ENCODE results near the gene ALDH1L2.

The ALDH1L2 gene

DNA sequence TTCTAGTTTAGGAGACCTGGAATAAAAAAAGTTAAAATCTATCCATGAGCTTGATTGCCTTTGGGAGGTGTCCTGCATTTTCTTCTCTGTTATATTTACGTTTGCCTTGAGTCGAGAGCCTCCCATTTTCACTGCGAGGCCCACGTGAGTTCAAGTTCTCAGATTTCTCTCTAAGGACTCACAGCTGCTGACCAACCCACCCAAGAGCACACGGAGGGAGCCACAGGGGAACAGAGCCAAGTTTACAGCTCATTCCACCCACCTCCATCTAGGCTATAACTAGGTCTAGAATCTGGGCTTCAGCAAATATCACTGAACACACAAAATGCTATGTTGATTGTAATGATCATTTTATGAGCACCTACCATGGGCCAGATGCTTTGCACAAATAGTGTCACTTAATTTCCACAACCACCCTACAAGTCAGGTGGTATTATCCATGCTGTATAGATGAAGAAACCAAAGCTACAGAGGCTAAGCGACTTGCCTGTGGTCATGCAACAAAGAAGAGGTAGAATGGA is 16.7 kb downstream of the ALDH1L2 start:
- H3K4me1 Mint-ChIP-seq: no peaks in the 10 kb centered on the region
- H3K9me3 Mint-ChIP-seq: no peaks in the 10 kb centered on the region
- H3K27me3 Mint-ChIP-seq: no peaks in the 10 kb centered on the region
- no peak overlapping the region for H3K27ac Mint-ChIP-seq
- no peaks in the 10 kb centered on the region for H3K36me3 Mint-ChIP-seq
- no peak overlapping the region for H3K4me3 Mint-ChIP-seq

DNA sequence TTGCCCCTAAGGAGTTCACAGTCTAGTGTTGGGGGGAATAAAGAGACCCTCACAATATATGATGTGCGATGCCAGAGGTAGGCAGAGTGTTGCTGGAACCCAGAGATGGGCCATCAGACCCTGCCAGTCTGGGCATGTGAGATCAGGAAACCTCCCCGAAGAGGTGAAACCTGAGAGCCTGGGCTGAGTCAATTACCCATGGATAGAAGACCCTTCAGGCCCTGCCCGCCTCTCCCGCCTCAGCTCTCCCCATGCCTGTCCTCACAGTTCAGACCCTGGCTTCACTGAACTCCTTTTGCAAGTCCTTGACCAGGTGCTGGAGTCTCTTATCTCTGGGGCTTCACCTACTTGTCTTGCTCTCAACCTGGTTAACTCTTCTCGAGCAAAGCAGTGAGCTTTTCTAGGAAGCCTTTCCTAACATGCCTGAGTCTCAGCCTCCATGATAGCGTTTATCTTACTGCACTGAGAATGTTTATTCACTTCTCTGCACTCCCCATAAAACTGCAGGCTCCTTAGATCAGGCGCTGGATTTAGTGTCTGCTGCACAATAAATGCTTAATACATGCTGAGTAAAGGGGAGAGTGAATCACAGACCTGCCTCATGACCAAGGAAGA is 19.6 kb downstream of the ALDH1L2 start:
- Mint-ChIP-seq H3K4me3 (no peak overlapping the region), H3K9me3 (no peaks in the 10 kb centered on the region), H3K27me3 (no peaks in the 10 kb centered on the region), H3K36me3 (no peaks in the 10 kb centered on the region), H3K27ac (no peak overlapping the region), H3K4me1 (no peaks in the 10 kb centered on the region)

DNA sequence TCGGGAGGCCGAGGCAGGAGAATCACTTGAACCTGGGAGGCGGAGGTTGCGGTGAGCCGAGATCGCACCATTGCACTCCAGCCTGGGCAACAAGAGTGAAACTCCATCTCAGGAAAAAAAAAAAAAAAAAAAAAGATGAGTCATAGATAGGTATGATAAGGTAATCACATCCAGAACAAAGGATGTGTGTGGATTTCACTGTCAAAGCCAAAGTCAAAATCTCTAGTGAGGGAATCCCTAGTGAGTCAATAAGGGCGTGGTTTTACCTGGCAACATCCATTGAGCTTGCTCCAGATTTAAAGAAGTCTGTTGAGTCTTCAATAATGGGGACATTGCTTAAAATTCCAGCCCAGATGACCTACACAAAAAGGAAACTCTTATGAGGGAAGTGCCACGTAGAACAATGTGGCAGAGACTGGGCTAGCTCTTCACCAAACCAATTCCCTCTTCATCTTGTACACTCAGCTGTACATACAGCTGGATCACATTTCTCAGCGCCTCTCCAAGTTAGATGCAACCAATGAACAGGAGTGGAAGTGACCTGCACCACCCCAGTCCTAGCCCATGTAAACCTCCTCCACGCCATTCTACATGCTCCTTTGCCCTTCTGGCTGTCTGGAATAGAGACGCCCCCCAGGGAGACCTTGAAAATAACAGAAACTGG is 23.4 kb downstream of the ALDH1L2 start:
- Mint-ChIP-seq H3K4me3 (no peak overlapping the region), H3K9me3 (peaks cover 3% of the 10 kb centered on the region), H3K27ac (no peak overlapping the region), H3K27me3 (peaks cover 1% of the 10 kb centered on the region), H3K4me1 (no peaks in the 10 kb centered on the region), H3K36me3 (no peaks in the 10 kb centered on the region)

DNA sequence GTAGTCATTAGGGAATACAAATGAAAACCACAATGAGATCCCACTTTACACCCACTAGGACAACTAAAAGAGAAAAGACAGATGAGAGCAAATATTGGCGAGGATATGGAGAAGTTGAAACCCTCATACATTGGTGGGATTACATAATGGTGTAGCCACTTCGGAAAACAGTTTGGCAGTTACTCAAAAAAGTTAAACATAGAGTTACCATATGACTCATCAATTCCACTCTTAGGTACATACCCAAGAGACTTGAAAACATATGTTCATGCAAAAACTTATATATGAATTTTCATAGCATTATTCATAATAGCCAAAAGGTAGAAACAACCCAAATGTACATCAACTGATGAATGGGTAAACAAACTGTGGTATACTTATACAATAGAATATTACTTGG is 27.1 kb downstream of the ALDH1L2 start:
- no peak overlapping the region for H3K4me3 Mint-ChIP-seq

GRCh38 chr12:105053116-105053572 is 31.1 kb downstream of the ALDH1L2 start:
- Mint-ChIP-seq H3K4me3 (no peak overlapping the region), H3K27ac (no peak overlapping the region), H3K36me3 (peaks cover 3% of the 10 kb centered on the region), H3K4me1 (no peaks in the 10 kb centered on the region), H3K9me3 (peaks cover 12% of the 10 kb centered on the region), H3K27me3 (peaks cover 1% of the 10 kb centered on the region)

More for the DNA sequence above, 27.1 kb downstream of the ALDH1L2 start:
- Mint-ChIP-seq H3K4me1 (no peaks in the 10 kb centered on the region), H3K27me3 (peaks cover 1% of the 10 kb centered on the region), H3K9me3 (peaks cover 12% of the 10 kb centered on the region), H3K36me3 (peaks cover 3% of the 10 kb centered on the region), H3K27ac (no peak overlapping the region)

- no peaks in the 10 kb centered on the region for H3K4me1 Mint-ChIP-seq
- peaks cover 12% of the 10 kb centered on the region for H3K9me3 Mint-ChIP-seq
- H3K27me3 Mint-ChIP-seq: peaks cover 1% of the 10 kb centered on the region
- no peak overlapping the region for H3K4me3 Mint-ChIP-seq
- no peak overlapping the region for H3K27ac Mint-ChIP-seq
- peaks cover 3% of the 10 kb centered on the region for H3K36me3 Mint-ChIP-seq
Observed at GRCh38 chr12:105051981-105052380, 32.3 kb downstream of the ALDH1L2 start.

DNA sequence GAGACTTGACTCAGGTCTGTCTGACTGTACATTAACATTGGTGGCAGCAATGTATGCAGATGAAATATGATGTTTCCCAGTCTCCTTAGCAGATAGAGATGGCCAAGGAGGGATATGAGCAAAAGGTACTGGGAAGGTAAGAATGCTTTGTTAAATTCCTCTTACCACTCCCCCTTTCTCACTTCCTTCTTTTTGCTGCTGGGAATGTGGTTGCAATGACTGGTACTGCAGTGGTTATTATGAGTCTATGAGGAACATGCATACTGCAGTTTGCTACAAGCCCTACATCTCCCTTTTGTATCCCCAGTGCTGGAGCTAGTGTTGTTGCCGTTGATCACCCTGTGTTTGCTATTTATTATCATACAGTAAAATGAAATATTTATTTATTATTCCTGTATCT is 35.9 kb downstream of the ALDH1L2 start:
- Mint-ChIP-seq H3K9me3 (no peaks in the 10 kb centered on the region), H3K4me1 (no peaks in the 10 kb centered on the region), H3K27me3 (no peaks in the 10 kb centered on the region), H3K27ac (no peak overlapping the region), H3K36me3 (no peaks in the 10 kb centered on the region), H3K4me3 (no peak overlapping the region)

DNA sequence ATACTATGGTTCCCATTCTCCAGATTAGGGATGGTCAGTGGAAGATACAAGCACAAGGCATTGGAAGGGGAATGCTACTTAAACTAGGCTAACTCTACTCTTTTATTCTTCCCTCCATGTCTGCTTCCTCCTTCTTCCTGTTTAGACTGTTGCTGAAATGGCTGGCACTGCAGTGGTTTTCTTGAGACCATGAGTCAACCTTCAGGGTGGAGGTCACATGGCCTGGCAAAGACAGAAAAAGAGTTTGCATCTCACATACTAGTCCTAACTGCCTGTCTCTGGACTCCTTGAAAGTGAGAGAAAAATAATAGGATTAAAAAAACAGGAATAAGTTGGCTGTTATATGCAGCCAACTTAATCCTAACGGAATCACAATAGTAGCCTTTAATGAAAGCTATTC is 37.0 kb downstream of the ALDH1L2 start:
- Mint-ChIP-seq H3K36me3 (no peaks in the 10 kb centered on the region), H3K27ac (no peak overlapping the region), H3K27me3 (no peaks in the 10 kb centered on the region), H3K9me3 (no peaks in the 10 kb centered on the region), H3K4me3 (no peak overlapping the region), H3K4me1 (no peaks in the 10 kb centered on the region)

GRCh38 chr12:105041186-105041585 is 43.1 kb downstream of the ALDH1L2 start:
- Mint-ChIP-seq H3K9me3 (no peaks in the 10 kb centered on the region), H3K4me1 (peaks cover 18% of the 10 kb centered on the region), H3K27ac (no peak overlapping the region), H3K36me3 (no peaks in the 10 kb centered on the region), H3K27me3 (no peaks in the 10 kb centered on the region), H3K4me3 (no peak overlapping the region)

- Mint-ChIP-seq H3K9me3 (no peaks in the 10 kb centered on the region), H3K27me3 (no peaks in the 10 kb centered on the region), H3K27ac (no peak overlapping the region), H3K4me3 (no peak overlapping the region), H3K36me3 (no peaks in the 10 kb centered on the region), H3K4me1 (peaks cover 18% of the 10 kb centered on the region)
Observed at GRCh38 chr12:105040476-105040875, 43.8 kb downstream of the ALDH1L2 start.

DNA sequence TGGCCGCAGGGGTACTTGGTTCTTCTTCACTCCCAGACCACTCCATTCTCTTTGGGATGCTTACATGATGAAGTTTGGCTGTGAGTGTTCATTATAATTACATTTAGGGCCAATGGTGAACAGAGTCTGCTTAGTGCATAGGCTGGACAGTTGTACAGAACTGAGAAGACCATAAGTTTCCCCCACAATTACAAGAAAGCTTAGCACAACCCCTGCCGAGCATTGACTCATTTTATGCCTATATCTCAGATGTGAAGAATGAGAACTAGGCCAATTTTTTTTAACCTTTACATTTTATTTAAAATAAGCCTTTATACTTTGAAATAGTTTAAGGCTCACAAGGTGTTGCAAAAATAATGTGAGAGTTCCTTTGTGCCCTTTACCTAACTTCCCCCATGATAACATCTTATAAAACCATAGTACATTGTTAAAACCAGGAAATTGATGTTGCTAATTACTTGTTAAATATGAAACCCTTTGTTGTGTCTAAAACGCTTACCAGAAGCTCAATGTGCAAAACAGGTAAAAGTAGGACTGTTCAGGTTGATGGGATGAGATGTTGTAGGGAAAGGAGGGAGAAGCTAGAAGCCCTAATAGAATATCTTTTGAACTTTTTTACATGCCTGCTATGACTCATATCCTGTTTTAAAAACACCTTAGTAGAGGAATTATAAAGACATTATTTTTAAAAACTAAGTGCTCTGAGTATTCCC is 47.2 kb downstream of the ALDH1L2 start:
- H3K27me3 Mint-ChIP-seq: no peaks in the 10 kb centered on the region
- H3K9me3 Mint-ChIP-seq: no peaks in the 10 kb centered on the region
- H3K4me3 Mint-ChIP-seq: peak overlapping the region; percentile 69
- no peaks in the 10 kb centered on the region for H3K36me3 Mint-ChIP-seq
- H3K27ac Mint-ChIP-seq: peak overlapping the region; percentile 92
- H3K4me1 Mint-ChIP-seq: peaks cover 36% of the 10 kb centered on the region

- H3K9me3 Mint-ChIP-seq: no peaks in the 10 kb centered on the region
- H3K4me1 Mint-ChIP-seq: peaks cover 48% of the 10 kb centered on the region
- H3K27ac Mint-ChIP-seq: no peak overlapping the region
Observed at GRCh38 chr12:105033851-105034250, 50.4 kb downstream of the ALDH1L2 start.

DNA sequence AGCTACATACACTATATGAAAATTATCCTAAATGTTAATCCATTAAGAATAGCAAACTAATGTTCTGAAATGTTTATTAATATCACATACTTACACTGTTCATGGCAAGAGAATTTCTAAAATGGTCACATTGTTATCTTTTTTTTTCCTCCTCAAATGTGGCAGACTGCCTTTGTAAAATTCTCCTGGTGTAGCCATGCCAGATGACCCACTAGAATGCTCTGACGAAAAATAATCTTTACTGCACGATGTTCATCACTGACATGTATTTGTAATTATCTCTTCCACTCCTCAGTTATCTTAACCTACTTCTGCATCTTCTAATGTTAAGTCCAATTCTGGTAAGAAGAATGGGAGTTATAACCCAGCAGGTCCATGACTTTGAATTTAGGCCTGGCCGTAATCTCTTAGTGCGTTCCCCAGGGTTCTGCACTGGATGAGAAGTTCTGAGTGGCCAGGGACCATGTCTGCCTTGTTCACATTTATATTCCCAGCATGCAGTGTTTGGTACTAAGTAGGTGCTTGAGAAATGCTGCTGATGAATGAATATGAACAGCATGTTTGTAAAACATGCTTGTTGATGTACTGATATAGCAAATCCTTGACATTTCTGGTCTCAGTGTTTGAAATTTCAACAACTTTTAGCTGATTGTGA is 51.4 kb downstream of the ALDH1L2 start:
- H3K4me3 Mint-ChIP-seq: no peak overlapping the region
- H3K36me3 Mint-ChIP-seq: no peaks in the 10 kb centered on the region
- H3K9me3 Mint-ChIP-seq: no peaks in the 10 kb centered on the region
- H3K4me1 Mint-ChIP-seq: peaks cover 40% of the 10 kb centered on the region
- H3K27me3 Mint-ChIP-seq: no peaks in the 10 kb centered on the region
- no peak overlapping the region for H3K27ac Mint-ChIP-seq

More at GRCh38 chr12:105033851-105034250, 50.4 kb downstream of the ALDH1L2 start:
- Mint-ChIP-seq H3K36me3 (no peaks in the 10 kb centered on the region), H3K4me3 (no peak overlapping the region), H3K27me3 (no peaks in the 10 kb centered on the region)

- H3K4me3 Mint-ChIP-seq: no peak overlapping the region
- peaks cover 1% of the 10 kb centered on the region for H3K36me3 Mint-ChIP-seq
- peaks cover 30% of the 10 kb centered on the region for H3K4me1 Mint-ChIP-seq
- no peaks in the 10 kb centered on the region for H3K27me3 Mint-ChIP-seq
- no peaks in the 10 kb centered on the region for H3K9me3 Mint-ChIP-seq
- peak overlapping the region; percentile 87 for H3K27ac Mint-ChIP-seq
Observed at GRCh38 chr12:105030820-105031807, 53.1 kb downstream of the ALDH1L2 start.

DNA sequence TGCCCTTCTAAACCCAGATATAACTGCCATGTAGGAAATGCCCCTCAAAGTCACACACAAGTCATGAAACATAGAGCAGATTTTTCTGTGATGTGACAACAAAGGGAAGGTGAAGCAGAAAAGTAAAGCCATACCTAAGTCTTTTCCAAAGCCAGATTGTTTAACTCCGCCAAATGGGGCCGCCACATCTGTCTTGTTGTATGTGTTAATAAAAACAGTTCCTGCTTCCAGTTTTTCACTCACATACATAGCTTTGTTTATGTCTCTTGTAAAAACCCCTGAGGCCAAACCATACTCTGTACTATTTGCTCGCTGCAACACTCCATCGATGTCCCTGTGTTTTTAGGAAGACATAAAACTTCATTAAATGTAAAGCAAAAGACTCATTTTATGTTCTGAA is 57.8 kb downstream of the ALDH1L2 start:
- Mint-ChIP-seq H3K27me3 (no peaks in the 10 kb centered on the region), H3K9me3 (no peaks in the 10 kb centered on the region)

More for the DNA sequence above, 57.8 kb downstream of the ALDH1L2 start:
- H3K36me3 Mint-ChIP-seq: peaks cover 1% of the 10 kb centered on the region
- H3K27ac Mint-ChIP-seq: no peak overlapping the region
- H3K4me1 Mint-ChIP-seq: peaks cover 8% of the 10 kb centered on the region
- H3K4me3 Mint-ChIP-seq: no peak overlapping the region
